RWPE2 (cell line): ENCODE data around the gene STAP2.

Source experiments
- ATAC-seq: fragments of 200-7000 bp; cut with Tn5 transposase; 3 replicates; pipeline ENCODE4 v1.9.1; 2021; ENCODE audit warnings: low read depth
- DNase-seq: peaks from one replicate; pipeline ENCODE4 v3.0.0-alpha.2; 2020; ENCODE audit warnings: low spot score
- H3K27ac ChIP-seq: fragments of 450-650 bp; 2 replicates; pipeline ENCODE4 v1.5.1; 2017; ENCODE audit warnings: mild to moderate bottlenecking; ENCODE audit not compliant: poor library complexity, severe bottlenecking
- H3K27me3 ChIP-seq: fragments of 250-450 bp; sonication (Bioruptor Pico); 2 replicates; pipeline ENCODE4 v1.5.1; 2021; ENCODE audit warnings: mild to moderate bottlenecking, moderate library complexity; ENCODE audit not compliant: insufficient read depth, poor library complexity, severe bottlenecking
- H3K36me3 ChIP-seq: fragments of 250-450 bp; sonication (Bioruptor Pico); 2 replicates; pipeline ENCODE4 v1.5.1; 2020; ENCODE audit warnings: low read depth, mild to moderate bottlenecking, moderate library complexity
- H3K4me1 ChIP-seq: fragments of 250-450 bp; sonication (Bioruptor Pico); 2 replicates; pipeline ENCODE4 v1.5.1; 2021; ENCODE audit warnings: mild to moderate bottlenecking, moderate library complexity; ENCODE audit not compliant: insufficient read depth, poor library complexity, severe bottlenecking
- H3K4me3 ChIP-seq: fragments of 250-450 bp; sonication (Bioruptor Pico); 2 replicates; pipeline ENCODE4 v1.5.1; 2021; ENCODE audit warnings: mild to moderate bottlenecking, moderate library complexity; ENCODE audit not compliant: severe bottlenecking
- H3K9me3 ChIP-seq: fragments of 250-450 bp; sonication (Bioruptor Pico); 2 replicates; pipeline ENCODE4 v1.5.1; 2021; ENCODE audit warnings: mild to moderate bottlenecking, moderate library complexity; ENCODE audit not compliant: severe bottlenecking
- TF ChIP-seq, protein P1 (sequence below): fragments of 450-650 bp; IDR thresholded peaks from one replicate; pipeline ENCODE4 v1.5.1; 2017; ENCODE audit warnings: mild to moderate bottlenecking, moderate library complexity; ENCODE audit not compliant: poor library complexity, severe bottlenecking

STAP2 gene

DNA sequence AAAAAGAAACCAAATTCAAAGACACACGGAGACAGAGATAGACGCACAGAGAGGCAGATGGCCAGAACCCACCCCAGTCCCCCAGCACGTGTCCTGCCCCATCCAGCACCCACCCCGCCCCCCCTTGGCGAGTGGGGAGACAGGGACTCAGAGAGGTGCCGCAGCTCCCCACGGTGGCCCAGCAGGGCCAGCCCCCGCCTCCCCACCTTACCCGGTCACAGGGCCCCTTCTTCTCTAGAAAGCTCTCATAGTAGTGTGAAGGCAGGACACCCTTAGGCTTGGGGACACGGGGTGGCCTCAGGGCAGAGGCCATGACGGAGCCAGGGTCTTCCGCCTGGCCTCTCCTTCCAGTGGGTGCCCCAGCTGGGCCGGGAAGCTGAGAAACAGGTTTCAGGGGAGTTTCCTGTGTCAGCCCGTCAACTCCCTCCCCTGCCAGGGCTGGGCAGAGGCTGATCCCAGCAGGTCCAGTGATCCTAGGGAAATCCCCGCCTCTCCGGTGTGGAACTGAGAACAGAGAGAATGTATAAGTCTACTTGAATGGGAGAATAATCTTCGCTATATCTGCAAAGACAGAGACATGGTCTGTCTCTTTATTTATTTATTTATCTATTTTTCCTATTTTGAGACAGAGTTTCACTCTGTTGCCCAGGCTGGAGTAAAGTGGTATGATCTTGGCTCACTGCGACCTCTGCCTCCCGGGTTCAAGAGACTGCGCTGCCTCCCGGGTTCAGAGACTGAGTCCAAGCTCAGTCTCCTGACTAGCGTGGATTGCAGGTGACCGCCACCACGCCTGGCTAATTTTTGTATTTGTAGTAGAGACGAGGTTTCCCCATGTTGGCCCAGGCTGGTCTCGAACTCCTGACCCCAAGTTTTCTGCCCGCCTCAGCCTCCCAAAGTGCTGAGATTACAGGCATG, at the start of gene STAP2:
Gene STAP2 (minus strand): TSS at position 387 of the 915 bp plus-strand sequence. CDS start 74 bp downstream, at position 313.
- peak within 1 kb of the TSS; percentile 48 for H3K27ac ChIP-seq
- H3K27me3 ChIP-seq: no peaks in the 10 kb centered on the region
- H3K4me1 ChIP-seq: no peaks in the 10 kb centered on the region
- TF ChIP-seq, protein P1, sequence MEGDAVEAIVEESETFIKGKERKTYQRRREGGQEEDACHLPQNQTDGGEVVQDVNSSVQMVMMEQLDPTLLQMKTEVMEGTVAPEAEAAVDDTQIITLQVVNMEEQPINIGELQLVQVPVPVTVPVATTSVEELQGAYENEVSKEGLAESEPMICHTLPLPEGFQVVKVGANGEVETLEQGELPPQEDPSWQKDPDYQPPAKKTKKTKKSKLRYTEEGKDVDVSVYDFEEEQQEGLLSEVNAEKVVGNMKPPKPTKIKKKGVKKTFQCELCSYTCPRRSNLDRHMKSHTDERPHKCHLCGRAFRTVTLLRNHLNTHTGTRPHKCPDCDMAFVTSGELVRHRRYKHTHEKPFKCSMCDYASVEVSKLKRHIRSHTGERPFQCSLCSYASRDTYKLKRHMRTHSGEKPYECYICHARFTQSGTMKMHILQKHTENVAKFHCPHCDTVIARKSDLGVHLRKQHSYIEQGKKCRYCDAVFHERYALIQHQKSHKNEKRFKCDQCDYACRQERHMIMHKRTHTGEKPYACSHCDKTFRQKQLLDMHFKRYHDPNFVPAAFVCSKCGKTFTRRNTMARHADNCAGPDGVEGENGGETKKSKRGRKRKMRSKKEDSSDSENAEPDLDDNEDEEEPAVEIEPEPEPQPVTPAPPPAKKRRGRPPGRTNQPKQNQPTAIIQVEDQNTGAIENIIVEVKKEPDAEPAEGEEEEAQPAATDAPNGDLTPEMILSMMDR: no peak
- H3K9me3 ChIP-seq: no peaks in the 10 kb centered on the region
- ATAC-seq: peak; percentile 33
- H3K36me3 ChIP-seq: no peaks in the 10 kb centered on the region; the same call in 1 of the 2 replicates
- no peak for DNase-seq
- H3K4me3 ChIP-seq: peak within 1 kb of the TSS; percentile 43

DNA sequence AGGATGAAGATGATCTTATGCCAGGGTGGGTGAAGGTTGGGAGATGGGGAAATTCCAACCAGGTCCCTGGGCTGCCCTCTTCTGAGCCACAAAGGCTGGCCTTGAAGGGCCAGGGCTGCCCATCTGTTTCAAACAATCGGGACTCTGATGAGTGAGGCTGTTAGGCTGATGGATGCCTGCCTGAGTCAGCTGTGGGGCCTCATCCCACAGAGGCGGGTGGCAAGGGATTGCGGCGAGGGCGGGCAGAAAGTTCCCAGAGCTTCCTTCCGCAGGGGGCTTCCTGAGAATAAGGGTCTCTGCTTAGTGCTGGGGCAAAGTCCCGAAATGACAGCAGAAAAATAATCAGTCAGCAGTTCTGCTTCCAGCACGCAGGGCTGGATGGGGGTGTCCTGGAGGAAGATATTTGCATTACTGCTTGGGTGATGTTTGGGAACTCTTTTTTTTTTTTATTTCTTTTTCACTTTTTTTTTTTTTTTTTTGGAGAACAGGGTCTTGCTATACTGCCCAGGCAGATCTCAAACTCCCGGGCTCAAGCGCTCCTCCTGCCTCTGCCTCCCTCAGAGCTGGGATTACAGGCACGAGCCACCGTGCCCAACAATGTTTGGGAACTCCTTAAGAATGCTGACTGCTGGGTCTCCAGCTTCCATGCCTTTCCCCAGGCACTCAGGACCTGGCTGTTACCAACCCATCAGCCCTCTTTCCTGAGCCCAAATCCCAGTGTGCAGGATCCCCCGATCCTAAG, 47.6 kb upstream of the STAP2 start:
- TF ChIP-seq, protein P1: no peak
- H3K4me3 ChIP-seq: no peak overlapping the region
- no peaks in the 10 kb centered on the region for H3K27me3 ChIP-seq
- no peak for DNase-seq
- H3K9me3 ChIP-seq: no peaks in the 10 kb centered on the region
- H3K27ac ChIP-seq: no peak overlapping the region
- peaks cover 20% of the 10 kb centered on the region for H3K4me1 ChIP-seq
- peaks cover 19% of the 10 kb centered on the region for H3K36me3 ChIP-seq
- no peak for ATAC-seq

- Histone ChIP-seq H3K4me3 (no peak overlapping the region), H3K36me3 (peaks cover 19% of the 10 kb centered on the region), H3K4me1 (peaks cover 16% of the 10 kb centered on the region), H3K27ac (no peak overlapping the region), H3K9me3 (no peaks in the 10 kb centered on the region), H3K27me3 (no peaks in the 10 kb centered on the region)
- ATAC-seq (no peak), DNase-seq (no peak)
- TF ChIP-seq, protein P1: no peak
Observed at GRCh38 chr19:4385291-4386040, 46.8 kb upstream of the STAP2 start.

GRCh38 chr19:4380254-4380727, 41.7 kb upstream of the STAP2 start:
- H3K4me3 ChIP-seq: no peak overlapping the region
- peak; percentile 60 for DNase-seq
- H3K9me3 ChIP-seq: no peaks in the 10 kb centered on the region
- H3K27me3 ChIP-seq: no peaks in the 10 kb centered on the region
- H3K4me1 ChIP-seq: peaks cover 49% of the 10 kb centered on the region
- peak overlapping the region; percentile 90 for H3K27ac ChIP-seq
- H3K36me3 ChIP-seq: peaks cover 3% of the 10 kb centered on the region
- ATAC-seq: peak; percentile 17; the same call in 1 of the 3 replicates
- TF ChIP-seq, protein P1: no peak
